CD4-positive, alpha-beta memory T cell (primary cell): ENCODE data around the gene PTMA. TPM values are rescaled to one million over a fixed set of nuclear protein-coding genes. Genes with fewer than 3 reads are reported as not detected.

ENCODE experiments used
- CTCF ChIA-PET: fragments of 350-600 bp; sonication (Branson Sonifier 250); formaldehyde crosslinking; loops from one replicate; lab custom pipeline; 2021; ENCODE audit warnings: inconsistent platforms; ENCODE audit not compliant: partially characterized antibody; lab: Charles Lee
- POLR2A ChIA-PET: fragments of 350-600 bp; sonication (Branson Sonifier 250); formaldehyde crosslinking; loops from one replicate; lab custom pipeline; 2021; ENCODE audit not compliant: partially characterized antibody; lab: Charles Lee
- DNase-seq, 5 donors: peaks; one replicate each; pipeline versions ENCODE4 v3.0.0 to v3.0.0-alpha.2; 2020 to 2022; ENCODE audit warnings: mixed read lengths in 1 of 5
- H3K27ac ChIP-seq: one replicate; pipeline ENCODE4 v1.7.0; 2013; ENCODE audit warnings: low read depth, low read length
- H3K27me3 ChIP-seq: 2 replicates; pipeline ENCODE4 v1.7.0; 2013; ENCODE audit warnings: mild to moderate bottlenecking, low read length, moderate library complexity; ENCODE audit not compliant: insufficient read depth
- H3K36me3 ChIP-seq: 2 replicates; pipeline ENCODE4 v1.7.0; 2013; ENCODE audit warnings: mild to moderate bottlenecking, low read length, moderate library complexity; ENCODE audit not compliant: insufficient read depth
- H3K4me1 ChIP-seq: 2 replicates; pipeline ENCODE4 v1.7.0; 2013; ENCODE audit warnings: mild to moderate bottlenecking, low read length, moderate library complexity; ENCODE audit not compliant: insufficient read depth
- H3K4me3 ChIP-seq, 2 donors: one replicate each; pipeline ENCODE4 v1.7.0; 2013; ENCODE audit warnings: low read length in 2 of 2, mild to moderate bottlenecking in 1 of 2
- H3K9me3 ChIP-seq, 2 donors: one replicate each; pipeline ENCODE4 v1.7.0; 2013; ENCODE audit warnings: low read length in 2 of 2, control low read depth in 1 of 2; ENCODE audit not compliant: control insufficient read depth in 1 of 2
- H3K27ac Mint-ChIP-seq, 7 donors: one replicate each; pipeline ENCODE4 v1.8.0; 2020 to 2021; ENCODE audit warnings: mixed read lengths in 7 of 7, mild to moderate bottlenecking in 6 of 7, inconsistent platforms in 3 of 7, moderate library complexity in 3 of 7
- H3K27me3 Mint-ChIP-seq, 2 donors: one replicate each; pipeline ENCODE4 v1.8.0; 2020 to 2021; ENCODE audit warnings: mixed read lengths in 2 of 2
- H3K36me3 Mint-ChIP-seq, 2 donors: one replicate each; pipeline ENCODE4 v1.8.0; 2020 to 2021; ENCODE audit warnings: mixed read lengths in 2 of 2, inconsistent platforms in 1 of 2, mild to moderate bottlenecking in 1 of 2
- H3K4me1 Mint-ChIP-seq, 4 donors: one replicate each; pipeline ENCODE4 v1.8.0; 2020 to 2021; ENCODE audit warnings: mixed read lengths in 4 of 4, mild to moderate bottlenecking in 1 of 4
- H3K4me3 Mint-ChIP-seq, 8 donors: one replicate each; pipeline ENCODE4 v1.8.0; 2020 to 2021; ENCODE audit warnings: mixed read lengths in 8 of 8, mild to moderate bottlenecking in 7 of 8, moderate library complexity in 6 of 8, inconsistent platforms in 3 of 8
- H3K9me3 Mint-ChIP-seq, 8 donors: one replicate each; pipeline ENCODE4 v1.8.0; 2020 to 2021; ENCODE audit warnings: mixed read lengths in 8 of 8, mild to moderate bottlenecking in 5 of 8, inconsistent platforms in 3 of 8, moderate library complexity in 1 of 8
- intact Hi-C: fragments of 100-400 bp; cut with micrococcal nuclease; formaldehyde crosslinking; loops from one replicate; pipeline ENCODE4 v1.15.1; 2023
- polyA plus RNA-seq, 2 donors: library from polyadenylated mRNA; unstranded; fragments of 300-500 nt; fragmentation: Illumina TruSeq; gene quantifications; one replicate each; pipeline ENCODE4 v1.2.3, GENCODE V29; 2021
- total RNA-seq, 2 experiments: library from RNA; stranded (reverse); gene quantifications; one replicate each; pipeline ENCODE4 v1.2.3, GENCODE V29; 2021

PTMA gene
- total and polyA plus RNA-seq, 4 experiments from 2014 or later: 974 to 1,836 (median 1,208) TPM

GRCh38 chr2:231761735-231762134 lies 53.4 kb downstream of the PTMA start:
- CTCF ChIA-PET: interaction anchor here (0.8 to 1.2 kb wide), 2 partner anchors 14 to 160 kb away, joined by 3 read pairs; no protein-coding TSS in a partner anchor
- Mint-ChIP-seq H3K4me1 (peaks cover 11 to 24% (median 13%) of the 10 kb centered on the region in 4 donors), H3K36me3 (peaks cover 0 to 4% of the 10 kb centered on the region in 2 donors), H3K27ac (no peak overlapping the region), H3K4me3 (no peak overlapping the region), H3K9me3 (no peaks in the 10 kb centered on the region), H3K27me3 (no peaks in the 10 kb centered on the region)
- DNase-seq: no peak
- no peak overlapping the region for H3K27ac ChIP-seq
- intact Hi-C loops: no loop called here
- POLR2A ChIA-PET: no interaction called here
- peaks cover 9% of the 10 kb centered on the region for H3K4me1 ChIP-seq
- H3K36me3 ChIP-seq: no peaks in the 10 kb centered on the region
- no peaks in the 10 kb centered on the region for H3K27me3 ChIP-seq
- H3K9me3 ChIP-seq: no peaks in the 10 kb centered on the region
- H3K4me3 ChIP-seq: no peak overlapping the region

Other genes starting within 250 kb of the PTMA start
- gene NCL, start 244.0 kb upstream of the PTMA start, total RNA-seq: 100 to 1,000 TPM; 380 to 390 TPM
- gene NCL, start 244.0 kb upstream of the PTMA start, polyA plus RNA-seq: 100 to 1,000 TPM; 150 to 593 TPM
- not detected for gene NMUR1, start 178.1 kb upstream of the PTMA start, total RNA-seq
- gene NMUR1, start 178.1 kb upstream of the PTMA start, polyA plus RNA-seq: under 1 TPM in 1 of 2 donors, not detected in 1; 0.05 TPM
- not detected for gene TEX44, start 115.7 kb upstream of the PTMA start, total RNA-seq
- gene TEX44, start 115.7 kb upstream of the PTMA start, polyA plus RNA-seq: not detected
- 10 to 100 TPM; 29.1 to 30.5 TPM for gene PDE6D, start 72.8 kb downstream of the PTMA start, total RNA-seq
- 10 to 100 TPM; 52.2 to 74.0 TPM for gene PDE6D, start 72.8 kb downstream of the PTMA start, polyA plus RNA-seq
- 10 to 100 TPM; 51.8 to 57.9 TPM for gene COPS7B, start 77.9 kb downstream of the PTMA start, total RNA-seq
- gene COPS7B, start 77.9 kb downstream of the PTMA start, polyA plus RNA-seq: 10 to 100 TPM; 30.2 to 34.3 TPM
- not detected for gene NPPC, start 217.9 kb downstream of the PTMA start, total RNA-seq
- not detected for gene NPPC, start 217.9 kb downstream of the PTMA start, polyA plus RNA-seq